Fibroblast of lung (primary cell): ENCODE measurements around the gene PLD5.

Experiments
- EZH2 ChIP-seq: IDR thresholded peaks from 2 replicates; pipeline ENCODE4 v1.5.1; 2012; ENCODE audit warnings: low read length, control low read depth, mild to moderate bottlenecking; ENCODE audit errors: missing control alignments
- TF ChIP-seq, protein P1 (sequence below), 2 donors: IDR thresholded peaks in 1 of 2; conservative IDR thresholded peaks in 1 of 2; 1 replicate in 1 of 2; 2 replicates in 1 of 2; pipeline ENCODE4 v1.5.1; 2011 to 2012; ENCODE audit warnings: low read length in 2 of 2, control low read depth in 1 of 2, inconsistent platforms in 1 of 2, low read depth in 1 of 2, mild to moderate bottlenecking in 1 of 2

DNA sequence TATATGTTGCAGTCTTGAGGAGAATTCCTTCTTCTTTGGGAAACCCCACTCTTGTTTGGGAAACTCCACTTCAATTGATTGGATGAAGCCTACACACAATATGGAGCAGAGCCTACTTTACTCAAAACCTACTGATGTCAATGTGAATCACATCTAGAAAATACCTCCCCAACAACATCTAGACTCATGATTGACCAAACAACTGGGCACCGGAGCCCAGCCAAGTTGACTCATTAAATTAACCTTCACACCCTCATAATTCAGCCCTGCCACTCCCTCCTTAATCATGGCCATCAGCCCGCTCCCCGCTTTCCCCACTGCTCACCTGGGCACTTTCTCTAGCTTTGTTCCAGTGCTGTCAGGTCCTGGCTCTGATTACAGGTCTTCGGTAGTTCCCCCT lies 317.5 kb downstream of the PLD5 start:
- no peak for TF ChIP-seq EZH2
- TF ChIP-seq, protein P1, sequence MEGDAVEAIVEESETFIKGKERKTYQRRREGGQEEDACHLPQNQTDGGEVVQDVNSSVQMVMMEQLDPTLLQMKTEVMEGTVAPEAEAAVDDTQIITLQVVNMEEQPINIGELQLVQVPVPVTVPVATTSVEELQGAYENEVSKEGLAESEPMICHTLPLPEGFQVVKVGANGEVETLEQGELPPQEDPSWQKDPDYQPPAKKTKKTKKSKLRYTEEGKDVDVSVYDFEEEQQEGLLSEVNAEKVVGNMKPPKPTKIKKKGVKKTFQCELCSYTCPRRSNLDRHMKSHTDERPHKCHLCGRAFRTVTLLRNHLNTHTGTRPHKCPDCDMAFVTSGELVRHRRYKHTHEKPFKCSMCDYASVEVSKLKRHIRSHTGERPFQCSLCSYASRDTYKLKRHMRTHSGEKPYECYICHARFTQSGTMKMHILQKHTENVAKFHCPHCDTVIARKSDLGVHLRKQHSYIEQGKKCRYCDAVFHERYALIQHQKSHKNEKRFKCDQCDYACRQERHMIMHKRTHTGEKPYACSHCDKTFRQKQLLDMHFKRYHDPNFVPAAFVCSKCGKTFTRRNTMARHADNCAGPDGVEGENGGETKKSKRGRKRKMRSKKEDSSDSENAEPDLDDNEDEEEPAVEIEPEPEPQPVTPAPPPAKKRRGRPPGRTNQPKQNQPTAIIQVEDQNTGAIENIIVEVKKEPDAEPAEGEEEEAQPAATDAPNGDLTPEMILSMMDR (conservative IDR thresholded peaks at IDR 0.05 in 1 of 2, IDR thresholded peaks at IDR 0.05 in 1 of 2; ENCODE audit: low read depth in 1 of 2, low read length in 2 of 2) = no peak
